OCI-LY1 (cell line): ENCODE measurements around the gene CELSR3.

Experiments
- CTCF ChIP-seq: fragments of 200-600 bp; sonication (generic), shearing (Covaris generic); IDR thresholded peaks from 2 replicates; pipeline ENCODE4 v1.5.1; 2017; ENCODE audit warnings: mild to moderate bottlenecking, antibody characterized with exemption, low read length, moderate library complexity, mixed read lengths
- EZH2 ChIP-seq: fragments of 200-600 bp; sonication (generic), shearing (Covaris generic); IDR thresholded peaks from 2 replicates; pipeline ENCODE4 v1.8.0; 2017; ENCODE audit warnings: borderline replicate concordance, mixed run types, mild to moderate bottlenecking, antibody characterized with exemption, low read length, moderate library complexity, mixed read lengths

GRCh38 chr3:48696601-48697000 is 33.9 kb upstream of the CELSR3 start:
- TF ChIP-seq CTCF (no peak), EZH2 (no peak)
